GM21360 (cell line): Measurements from ENCODE around the gene PNPLA2.

Experiments
- ATAC-seq: cut with Tn5 transposase; IDR thresholded peaks from one replicate; pipeline ENCODE4 v1.9.1; 2021; ENCODE audit warnings: mild to moderate bottlenecking, moderate library complexity; ENCODE audit not compliant: unreplicated experiment

PNPLA2 gene

GRCh38 chr11:843086-843734, 24.5 kb downstream of the PNPLA2 start:
- ATAC-seq = no peak

DNA sequence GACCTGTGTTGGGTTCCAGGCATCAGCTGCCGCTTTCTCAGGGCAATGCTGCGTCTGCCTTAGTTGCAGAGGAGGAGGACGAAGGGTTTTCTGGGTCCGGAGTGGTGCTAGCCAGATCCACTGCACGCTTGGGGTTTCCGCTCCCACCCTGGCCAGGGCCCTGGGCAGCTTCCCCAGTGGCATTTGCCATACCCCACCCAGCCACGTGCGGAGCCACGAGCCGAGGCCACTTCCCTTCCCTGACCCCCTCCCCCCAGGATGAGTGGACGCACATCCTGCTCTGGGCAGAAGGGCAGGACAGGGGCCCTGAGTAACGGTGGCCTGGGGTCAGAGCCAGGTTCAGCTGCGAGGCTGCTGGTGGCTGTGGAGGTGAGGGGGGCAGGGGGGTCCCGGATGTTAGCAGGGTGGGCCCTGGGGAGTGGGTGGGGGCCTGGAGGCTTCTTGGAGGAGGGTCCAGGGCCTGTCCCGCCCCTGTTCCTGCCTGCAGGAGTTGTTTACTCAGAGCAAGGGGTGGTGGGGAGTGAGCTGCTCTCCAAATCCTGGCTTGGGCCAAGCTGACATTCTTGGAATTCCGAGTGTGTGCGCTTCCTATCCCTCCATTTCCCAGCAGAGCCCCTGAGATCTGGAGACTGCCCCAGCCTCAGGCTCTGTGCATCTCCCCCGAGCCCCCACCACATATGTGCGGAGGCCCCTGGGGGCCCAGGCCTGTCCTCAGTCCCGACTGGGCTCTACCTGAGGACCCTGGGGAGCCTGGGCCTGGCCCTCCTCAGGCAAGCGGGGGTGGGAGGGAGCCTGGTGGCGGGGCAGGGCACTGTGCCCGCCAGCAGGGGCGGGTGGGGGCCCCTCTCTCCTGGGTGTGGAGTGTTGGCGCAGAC, 25.3 kb downstream of the PNPLA2 start:
- ATAC-seq = no peak

GRCh38 chr11:844693-845644, 26.3 kb downstream of the PNPLA2 start:
- ATAC-seq = no peak

- ATAC-seq = no peak
Measured at GRCh38 chr11:845872-846495, 27.3 kb downstream of the PNPLA2 start.

GRCh38 chr11:846496-847098, 27.9 kb downstream of the PNPLA2 start:
- ATAC-seq = no peak

GRCh38 chr11:847876-848275, 29.2 kb downstream of the PNPLA2 start:
- no peak for ATAC-seq

DNA sequence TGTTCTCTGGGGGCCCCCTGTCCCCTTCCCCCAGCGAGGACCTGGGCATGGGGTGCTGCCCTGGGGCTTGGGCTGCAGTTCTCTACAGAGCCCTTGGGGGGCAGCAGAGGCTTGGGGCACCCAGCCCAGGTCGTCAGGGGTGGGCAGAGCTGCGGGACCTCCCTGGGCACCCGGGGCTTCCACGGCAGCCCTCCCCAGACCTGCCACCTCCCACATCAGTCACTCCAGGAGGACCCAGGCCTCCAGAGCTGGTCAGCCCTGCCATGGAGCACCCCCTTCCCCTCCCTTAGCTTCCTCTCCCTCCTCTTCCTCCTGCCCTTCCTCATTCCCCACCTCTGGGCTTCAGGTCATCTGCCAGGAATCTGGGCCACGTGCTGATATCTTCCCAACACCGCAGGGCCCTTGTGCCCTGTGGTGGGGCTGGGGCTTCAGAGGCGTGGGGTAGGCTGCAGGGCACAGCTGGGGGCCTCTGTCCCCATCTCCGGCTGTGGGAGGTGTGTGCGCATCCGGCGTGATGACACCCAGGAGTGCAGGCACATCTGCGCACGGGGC, 29.7 kb downstream of the PNPLA2 start:
- no peak for ATAC-seq

DNA sequence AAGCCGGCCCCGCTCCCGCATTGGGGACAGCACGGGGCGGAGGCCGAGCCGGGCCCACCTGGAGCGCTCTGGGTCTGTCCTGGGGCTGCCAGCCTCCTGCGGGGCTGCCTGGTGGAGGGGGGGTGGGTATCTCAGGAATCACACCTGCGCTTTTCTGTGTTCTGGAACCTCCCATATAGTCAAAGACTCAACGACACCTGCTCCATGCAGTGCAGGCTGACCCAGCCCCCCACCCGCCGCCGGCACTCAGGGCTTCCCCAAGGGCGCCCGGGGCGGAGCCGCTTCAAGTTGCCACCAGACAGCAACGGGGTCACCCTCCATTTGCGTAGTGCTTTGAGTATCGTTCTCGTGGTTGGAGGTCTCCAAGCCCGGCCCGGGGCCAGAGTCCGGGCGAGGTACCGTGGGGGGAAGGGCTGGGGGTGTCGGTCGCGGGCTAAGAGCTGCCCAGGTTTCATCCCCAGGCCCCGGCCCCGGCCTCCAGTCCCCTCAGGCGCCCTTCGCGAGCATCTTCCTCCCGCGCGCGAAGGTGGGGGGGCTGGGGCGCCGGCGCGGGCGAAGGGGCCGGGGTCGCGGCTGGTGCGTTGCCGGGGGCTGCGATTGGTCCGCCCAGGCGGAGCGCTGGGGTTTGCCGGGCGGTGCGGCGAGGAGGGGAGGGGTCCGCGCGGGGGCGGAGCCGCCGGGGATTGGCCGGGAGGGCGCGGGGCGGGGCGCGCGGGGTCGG, 30.6 kb downstream of the PNPLA2 start:
- ATAC-seq = no peak

- no peak for ATAC-seq
Measured at GRCh38 chr11:849951-850774, 31.4 kb downstream of the PNPLA2 start.

GRCh38 chr11:850775-851763, 32.4 kb downstream of the PNPLA2 start:
- no peak for ATAC-seq

DNA sequence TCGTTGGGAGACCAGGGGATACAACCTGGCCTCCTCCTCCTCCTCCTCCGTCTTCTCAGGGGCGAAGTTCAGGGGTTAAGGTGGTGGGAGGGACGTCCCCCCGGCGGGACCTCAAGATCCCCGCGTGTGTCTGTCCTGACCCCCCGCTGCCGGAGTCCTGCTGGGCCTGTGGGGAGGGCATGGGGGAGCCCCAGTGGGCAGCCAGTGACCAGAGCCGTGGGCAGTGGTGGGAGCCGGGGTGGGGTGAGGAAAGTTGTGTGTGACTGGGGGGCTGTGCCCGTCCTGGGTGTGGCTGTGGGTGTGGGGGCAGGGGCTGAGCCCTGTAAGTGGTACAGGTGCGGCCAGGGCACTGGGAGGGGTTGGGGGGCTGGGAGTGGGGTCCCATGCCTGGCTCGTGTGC, 34.0 kb downstream of the PNPLA2 start:
- no peak for ATAC-seq

- no peak for ATAC-seq
Measured at GRCh38 chr11:853682-854448, 35.2 kb downstream of the PNPLA2 start.

GRCh38 chr11:854601-855329, 36.1 kb downstream of the PNPLA2 start:
- no peak for ATAC-seq

DNA sequence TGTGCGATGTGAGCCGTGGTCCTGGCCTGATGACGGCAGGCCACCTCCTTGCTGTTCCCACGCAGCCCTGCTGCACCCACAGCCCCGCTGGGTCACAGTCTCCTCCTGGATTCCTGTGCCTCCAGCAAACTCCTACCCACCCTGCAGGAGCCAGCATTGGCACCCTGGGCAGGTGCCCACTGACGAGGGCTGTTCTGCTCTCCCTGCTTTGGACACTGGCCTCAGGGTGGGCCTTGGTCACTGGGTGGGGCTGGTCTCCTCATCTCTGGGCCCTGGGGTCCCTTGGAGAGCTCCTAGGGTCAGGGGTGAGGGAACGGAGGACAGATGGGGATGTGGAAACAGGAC, 36.6 kb downstream of the PNPLA2 start:
- ATAC-seq = no peak

DNA sequence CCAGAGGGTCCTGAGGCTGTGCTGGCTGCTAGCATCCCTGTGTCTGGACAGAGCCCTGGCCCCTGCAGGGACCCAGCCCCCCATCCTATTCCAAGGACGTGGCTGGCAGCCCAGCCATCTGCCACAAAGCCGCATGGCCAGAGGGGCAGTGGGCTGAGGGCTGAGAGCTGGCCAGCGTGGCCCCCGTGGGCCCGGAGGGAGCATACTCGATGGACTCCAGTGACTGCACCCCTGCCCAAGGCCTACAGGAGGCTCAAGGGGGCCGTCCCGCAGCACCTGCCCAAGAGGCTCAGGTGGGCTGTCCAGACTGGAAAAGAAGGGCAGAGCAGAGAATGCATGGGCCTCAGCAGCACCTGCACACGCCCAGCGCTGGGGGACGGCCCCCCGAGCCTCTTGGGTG, 37.1 kb downstream of the PNPLA2 start:
- no peak for ATAC-seq

DNA sequence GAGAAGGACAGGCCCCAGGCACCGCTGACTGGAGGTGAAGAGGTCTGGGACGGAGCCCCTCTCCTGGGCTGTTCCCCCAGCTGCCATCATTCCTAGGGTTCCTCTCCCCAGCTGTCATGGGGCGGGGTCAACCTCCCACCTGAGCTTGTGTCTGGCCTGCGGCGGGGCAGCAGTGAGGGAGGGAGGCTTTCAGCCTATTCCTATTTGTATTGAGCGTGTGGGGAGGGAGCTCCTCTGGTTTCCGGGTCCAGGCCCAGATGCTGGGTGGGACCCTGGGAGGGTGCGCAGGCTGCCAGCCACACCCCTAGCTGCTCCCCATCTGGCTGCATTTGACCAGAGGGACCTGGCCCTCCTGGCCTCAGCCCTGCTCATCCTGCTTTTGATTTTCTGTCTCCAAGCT, 37.7 kb downstream of the PNPLA2 start:
- ATAC-seq = no peak
